HL-60/S4 (cell line): ENCODE results near the gene AMZ1.
"Not testable (repeated sequence)": the region's sequence is repeated elsewhere in the genome, so short reads cannot be mapped to it uniquely, and the experiment has no call there.

Source experiments
- in situ Hi-C: fragments of 300-500 bp; cut with MboI; formaldehyde crosslinking; loops from 2 replicates; pipeline ENCODE4 v1.14.3; 2022; ENCODE audit warnings: low sequenced_read_pairs

Gene AMZ1

GRCh38 chr7:2724453-2725177 is 36.6 kb downstream of the AMZ1 start:
- in situ Hi-C loops: no loop called here

- in situ Hi-C loops: no loop called here
Measured at GRCh38 chr7:2725178-2726105, 37.4 kb downstream of the AMZ1 start.

GRCh38 chr7:2726316-2727018 is 38.5 kb downstream of the AMZ1 start:
- in situ Hi-C loops: no loop called here

GRCh38 chr7:2727206-2727605 is 39.2 kb downstream of the AMZ1 start:
- in situ Hi-C loops: not testable (repeated sequence)

GRCh38 chr7:2728316-2729030 is 40.5 kb downstream of the AMZ1 start:
- in situ Hi-C loops: no loop called here

- in situ Hi-C loops: no loop called here
Measured at GRCh38 chr7:2729031-2729892, 41.3 kb downstream of the AMZ1 start.

- in situ Hi-C loops: no loop called here
Measured at GRCh38 chr7:2729893-2730716, 42.1 kb downstream of the AMZ1 start.

GRCh38 chr7:2730846-2731770 is 43.1 kb downstream of the AMZ1 start:
- in situ Hi-C loops: no loop called here

- in situ Hi-C loops: no loop called here
Measured at GRCh38 chr7:2732388-2732787, 44.4 kb downstream of the AMZ1 start.

- in situ Hi-C loops: no loop called here
Measured at GRCh38 chr7:2732959-2733584, 45.1 kb downstream of the AMZ1 start.

GRCh38 chr7:2734084-2734686 is 46.2 kb downstream of the AMZ1 start:
- in situ Hi-C loops: no loop called here

- in situ Hi-C loops: no loop called here
Measured at GRCh38 chr7:2734751-2735571, 47.0 kb downstream of the AMZ1 start.

- in situ Hi-C loops: no loop called here
Measured at GRCh38 chr7:2735744-2736143, 47.7 kb downstream of the AMZ1 start.

GRCh38 chr7:2736411-2736914 is 48.5 kb downstream of the AMZ1 start:
- in situ Hi-C loops: no loop called here

- in situ Hi-C loops: not testable (repeated sequence)
Measured at GRCh38 chr7:2737005-2737743, 49.2 kb downstream of the AMZ1 start.
